ENCODE measurements around the gene DENND1A.

The DENND1A gene

DNA sequence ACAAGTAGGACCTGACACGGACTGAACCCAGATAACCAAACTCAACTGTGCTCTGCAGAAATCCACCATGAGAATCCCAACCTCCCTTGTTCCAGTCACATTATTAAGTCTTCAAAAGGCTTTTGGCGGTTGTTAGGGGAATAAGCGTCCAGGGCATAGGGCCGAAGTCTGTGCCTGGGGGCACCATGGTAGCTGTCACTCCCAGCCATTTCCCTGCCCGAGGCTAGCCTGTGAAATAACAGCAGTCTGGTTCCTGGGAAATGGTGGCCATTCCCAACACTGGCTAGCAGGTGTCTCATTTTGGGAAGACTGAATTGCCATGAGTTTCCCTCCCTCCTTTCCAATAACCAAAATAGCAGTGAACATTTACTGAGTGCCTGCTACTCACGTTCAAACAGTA, 451.8 kb downstream of the DENND1A start:
- DNase-seq: no peak

DNA sequence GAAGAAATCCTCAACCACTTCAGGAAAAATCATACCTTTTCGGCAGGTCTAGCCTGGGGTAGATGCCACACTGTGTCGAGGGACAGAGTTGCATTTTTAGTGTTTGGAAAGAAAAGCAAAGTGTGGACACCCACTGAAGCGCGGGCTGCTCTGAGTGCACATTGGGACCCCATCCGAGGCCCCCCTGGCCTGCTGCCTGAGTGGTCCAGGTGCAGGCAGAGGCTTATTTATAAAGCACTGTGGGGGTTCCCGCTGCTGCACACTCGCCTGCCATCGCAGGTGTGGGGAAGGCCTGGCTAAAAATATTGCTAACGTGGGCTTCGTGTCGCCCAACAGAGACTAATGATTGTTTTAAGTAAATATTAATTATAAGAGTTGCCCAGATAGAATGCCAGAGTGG, 454.5 kb downstream of the DENND1A start:
- DNase-seq: no peak

DNA sequence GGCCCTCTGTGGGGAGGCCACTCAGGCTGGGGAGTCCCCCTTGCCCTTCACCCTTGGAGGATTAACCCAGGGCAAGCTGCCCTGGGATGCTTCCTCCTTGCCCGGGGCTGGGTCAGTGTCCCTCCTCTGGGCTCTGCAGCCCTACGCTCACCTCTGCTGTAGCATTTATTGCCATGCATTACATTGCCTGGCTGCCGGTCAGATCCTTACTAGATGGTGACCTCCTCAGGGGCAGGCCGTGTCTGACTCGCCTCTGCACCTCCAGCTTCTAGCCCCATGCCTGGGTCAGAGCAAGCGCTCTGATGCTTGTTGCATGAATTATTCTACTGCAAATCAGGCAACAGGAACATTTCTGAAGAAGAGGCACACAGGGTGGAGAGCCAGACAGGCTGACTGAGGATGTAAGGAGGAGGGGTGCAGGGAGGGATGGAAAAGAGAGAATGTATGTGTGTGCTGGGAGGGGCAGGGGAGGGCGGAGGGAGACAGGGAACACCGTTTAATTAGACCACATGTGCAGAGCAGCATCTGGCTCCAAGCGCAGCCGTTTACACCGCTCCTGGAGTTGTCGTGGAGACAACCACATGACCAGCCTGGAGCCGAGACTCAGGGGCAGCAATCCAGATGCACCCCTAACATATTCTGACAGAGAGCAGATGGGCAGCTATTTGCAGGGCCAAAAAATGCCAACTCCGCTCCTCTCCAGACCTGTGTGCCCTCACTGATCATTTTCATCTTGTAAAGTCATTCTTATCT, 456.9 kb downstream of the DENND1A start:
- no peak for DNase-seq

GRCh38 chr9:123471843-123472570, 457.9 kb downstream of the DENND1A start:
- DNase-seq: no peak

GRCh38 chr9:123470991-123471770, 458.7 kb downstream of the DENND1A start:
- DNase-seq: no peak

DNA sequence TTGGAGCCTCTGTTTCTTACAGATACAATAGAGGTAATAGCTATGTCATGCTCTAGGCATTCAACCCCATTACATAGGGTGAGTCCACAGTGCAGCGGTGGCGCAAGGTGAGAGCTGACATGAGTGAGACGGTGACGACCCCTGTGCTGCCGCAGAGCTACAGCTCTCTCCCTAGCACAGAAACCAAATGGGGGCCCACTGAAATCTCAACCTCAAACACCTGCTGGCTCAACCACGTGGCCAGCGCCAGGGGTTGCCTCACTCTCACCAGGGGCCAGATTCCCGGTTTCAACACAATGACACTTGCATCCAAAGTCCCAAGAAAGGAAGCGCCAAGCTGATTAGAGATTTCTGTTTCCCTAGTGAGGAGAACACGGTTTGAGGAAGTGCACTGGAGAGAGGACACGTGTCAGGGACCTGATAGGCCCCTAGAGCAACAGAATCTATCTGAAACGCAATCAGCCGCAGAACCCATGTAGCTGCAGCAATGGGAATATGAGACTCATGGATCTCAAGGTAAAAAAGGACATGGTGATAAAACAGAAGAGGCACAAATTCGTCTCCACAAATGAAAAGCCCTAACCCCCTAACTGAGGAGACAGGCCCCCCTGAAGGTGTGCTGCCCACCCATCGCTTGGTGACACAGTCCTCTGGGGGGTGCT, 459.7 kb downstream of the DENND1A start:
- DNase-seq: no peak

- no peak for DNase-seq
These were observed 460.6 kb downstream of the DENND1A start for GRCh38 chr9:123469282-123469681.

DNA sequence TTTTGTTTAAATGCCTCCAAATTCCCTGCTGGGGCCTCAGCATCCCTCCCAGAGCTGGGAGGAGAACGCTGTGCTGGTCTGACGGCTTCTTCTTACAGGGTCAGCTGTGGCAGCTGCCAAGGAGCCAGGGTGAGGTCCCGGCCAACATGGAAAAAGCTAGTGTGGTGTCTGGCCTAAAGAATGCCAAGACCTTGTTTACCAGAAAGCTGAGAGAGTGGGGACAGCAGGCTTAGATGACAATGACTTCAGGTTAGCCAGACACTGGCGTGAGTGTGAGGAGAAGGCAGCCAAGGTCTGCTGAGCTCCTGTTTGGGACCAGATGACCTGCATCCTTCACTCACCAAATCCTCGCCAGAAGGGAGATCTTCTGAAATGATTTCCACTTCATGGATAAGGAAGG, 461.4 kb downstream of the DENND1A start:
- DNase-seq: no peak

- no peak for DNase-seq
These were observed 464.6 kb downstream of the DENND1A start for GRCh38 chr9:123465304-123465703.

GRCh38 chr9:123460091-123460490, 469.8 kb downstream of the DENND1A start:
- DNase-seq: no peak

DNA sequence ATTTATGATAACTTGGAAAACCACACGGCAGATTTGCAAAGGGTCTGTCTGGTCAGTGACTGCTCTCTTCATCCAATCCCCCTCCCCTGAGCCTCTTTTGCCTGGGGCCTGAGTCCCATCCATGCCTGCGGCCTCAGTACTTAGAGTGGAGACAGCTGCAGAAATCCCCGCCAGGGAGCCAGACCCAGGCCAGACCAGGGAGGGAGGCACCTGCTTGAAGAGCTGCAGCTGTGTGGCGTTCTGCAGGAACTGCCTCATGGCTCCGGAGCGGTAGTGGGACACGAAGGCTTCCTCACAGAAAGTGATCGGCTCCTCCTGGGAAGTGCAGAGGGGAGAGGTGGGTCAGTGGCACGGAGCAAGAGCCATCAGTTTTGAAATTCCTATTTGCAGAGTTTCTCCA, 472.3 kb downstream of the DENND1A start:
- DNase-seq: no peak

DNA sequence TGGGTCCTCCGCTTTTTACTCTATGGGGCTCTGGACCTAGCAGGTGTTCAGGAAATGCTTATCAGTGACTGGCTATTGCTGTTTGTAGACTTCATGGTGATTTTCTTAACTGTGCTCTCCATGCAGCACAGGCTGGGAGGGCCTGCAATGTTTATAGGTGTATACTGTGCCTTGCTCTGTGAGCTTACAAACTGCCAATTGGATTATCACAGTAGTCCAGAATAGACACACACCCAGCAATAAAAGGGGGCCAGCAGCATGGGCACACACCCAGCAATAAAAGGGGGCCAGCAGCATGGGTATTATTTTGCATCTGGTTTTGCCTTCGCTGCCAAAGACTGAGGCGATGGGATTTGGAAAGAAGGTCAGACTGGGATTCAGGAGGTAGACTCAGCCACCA, 473.9 kb downstream of the DENND1A start:
- DNase-seq: no peak

DNA sequence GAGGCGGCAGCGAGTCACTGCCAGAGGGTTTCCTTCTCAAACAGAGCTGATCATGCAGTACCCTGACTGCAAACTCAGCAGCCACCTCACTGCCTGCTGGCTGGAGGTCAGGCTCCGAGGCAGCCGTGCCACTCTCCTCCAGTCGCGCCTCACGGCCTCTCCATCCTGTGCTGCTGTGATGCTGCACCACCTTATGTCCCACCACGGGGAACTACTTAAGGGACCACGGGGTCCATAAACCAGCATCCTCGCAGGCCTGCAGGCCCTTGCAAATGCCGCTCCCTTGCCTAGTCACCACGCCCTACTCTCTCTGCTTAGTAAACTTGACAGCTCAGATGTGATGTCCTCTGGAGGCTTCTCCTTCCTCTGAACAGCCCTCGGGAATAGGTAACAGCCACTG, 474.7 kb downstream of the DENND1A start:
- no peak for DNase-seq

- no peak for DNase-seq
These were observed 475.6 kb downstream of the DENND1A start for GRCh38 chr9:123454361-123454760.

GRCh38 chr9:123453831-123454321, 476.1 kb downstream of the DENND1A start:
- no peak for DNase-seq

- no peak for DNase-seq
These were observed 476.8 kb downstream of the DENND1A start for GRCh38 chr9:123453076-123453667.

DNA sequence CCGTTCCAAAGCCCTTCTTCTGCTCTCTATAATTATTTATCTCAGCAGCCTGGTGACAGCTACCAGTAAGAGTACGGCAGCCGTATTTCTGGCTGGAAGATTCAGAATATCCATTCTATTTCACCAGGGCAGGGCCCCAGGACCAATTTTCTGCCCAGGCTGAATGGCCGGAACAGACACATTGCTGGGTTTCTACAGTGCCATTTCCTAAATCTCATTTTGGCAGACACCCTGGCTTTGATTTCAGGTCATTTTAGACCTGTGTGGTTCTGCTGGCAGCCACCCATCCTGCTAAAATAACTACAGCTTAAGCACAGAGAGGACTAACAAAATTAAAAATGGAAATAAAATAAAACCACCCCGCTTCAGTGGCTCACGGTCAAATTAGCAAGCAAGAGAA, 478.9 kb downstream of the DENND1A start:
- no peak for DNase-seq

DNA sequence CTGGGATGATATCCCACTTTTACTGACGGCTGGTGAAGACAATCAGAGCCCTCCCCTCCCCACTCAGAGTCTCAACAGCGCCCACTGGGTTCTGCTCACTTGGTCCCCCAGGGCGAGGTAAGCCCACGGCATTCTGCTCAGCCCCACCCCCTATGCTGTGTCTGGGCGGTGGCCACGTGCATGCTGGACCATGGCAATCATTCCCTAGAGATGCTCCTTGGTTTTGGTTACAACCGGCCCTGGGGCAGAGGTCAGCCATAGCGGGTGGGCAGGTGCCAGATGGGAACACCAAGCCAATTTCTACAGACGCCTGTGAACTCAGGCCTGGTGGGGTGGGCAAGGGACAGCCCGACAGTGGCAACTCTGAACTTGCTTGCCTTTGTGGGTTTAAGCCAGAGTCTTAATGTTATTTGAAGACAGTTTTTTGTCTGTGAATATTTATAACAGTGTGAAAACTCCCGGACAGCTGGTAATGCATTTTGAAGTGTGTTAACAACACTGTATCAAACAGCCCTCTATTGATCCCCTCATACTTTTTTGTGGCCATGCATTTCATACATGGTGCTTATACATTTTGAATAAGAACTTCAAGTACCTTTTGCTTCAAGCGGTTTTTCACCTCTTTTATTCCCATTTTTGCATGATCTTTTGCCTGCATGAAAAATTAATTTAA, 479.7 kb downstream of the DENND1A start:
- no peak for DNase-seq

DNA sequence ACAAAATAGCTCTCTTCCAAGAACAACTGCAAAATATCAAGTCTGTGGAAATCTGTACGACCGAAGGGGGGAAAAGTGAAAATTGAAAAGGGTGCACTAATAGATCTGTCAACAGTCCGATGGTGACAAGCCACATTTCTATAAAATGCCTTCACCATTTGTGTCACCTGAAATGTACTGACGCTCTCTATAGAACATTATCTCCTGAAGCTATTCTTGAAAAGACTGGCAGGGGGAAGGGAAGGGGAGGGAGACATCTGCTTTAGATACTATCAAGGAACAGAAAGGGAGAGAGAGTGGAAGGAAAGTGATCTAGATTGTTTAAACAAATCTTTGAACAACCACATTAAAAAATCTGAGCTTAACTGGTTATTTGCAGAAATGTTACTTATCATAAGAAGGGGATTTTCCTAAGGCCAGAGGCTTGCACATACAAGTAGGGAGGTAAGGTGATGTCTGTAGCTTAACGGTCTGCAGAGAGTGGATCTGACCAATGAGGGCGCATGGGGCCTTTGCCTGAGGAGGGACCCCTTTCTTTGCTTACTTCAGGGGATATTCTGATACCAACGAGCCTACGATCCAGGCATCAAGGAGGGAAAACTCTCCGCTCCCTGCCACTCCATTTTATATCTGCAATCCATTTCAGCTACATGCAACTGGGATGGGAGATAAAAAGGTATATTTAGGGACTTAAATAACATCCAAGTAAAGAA, 481.8 kb downstream of the DENND1A start:
- DNase-seq: no peak

GRCh38 chr9:123445981-123446610, 483.8 kb downstream of the DENND1A start:
- no peak for DNase-seq

GRCh38 chr9:123445116-123445515, 484.8 kb downstream of the DENND1A start:
- no peak for DNase-seq

All from activated CD8-positive, alpha-beta memory T cell treated with anti-CD3 and anti-CD28 coated beads for 24 hours (primary cell).